ENCODE data around the gene TXNDC5.

DNA sequence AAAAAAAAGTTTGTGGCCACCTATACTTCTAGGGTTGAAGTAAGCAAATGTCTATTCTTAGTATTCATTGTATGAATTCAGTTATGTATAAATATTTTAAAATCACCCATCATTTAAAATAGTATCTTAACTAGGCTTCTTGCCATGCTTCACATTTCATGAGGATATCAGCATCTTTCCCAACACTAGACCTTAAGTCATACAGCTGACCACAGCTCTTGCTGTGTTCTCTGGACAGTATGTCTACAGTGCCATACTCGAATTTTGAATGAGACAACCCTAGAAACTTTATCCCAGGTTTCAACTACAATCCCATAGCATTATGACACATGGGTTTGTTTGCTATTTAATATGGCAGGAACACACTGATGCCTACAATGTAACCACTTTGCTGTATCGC, 5.2 kb downstream of the TXNDC5 start:
- TF ChIP-seq POLR2AphosphoS5 (IDR thresholded peaks at IDR 0.05) = no peak
- TF ChIP-seq, protein P1, sequence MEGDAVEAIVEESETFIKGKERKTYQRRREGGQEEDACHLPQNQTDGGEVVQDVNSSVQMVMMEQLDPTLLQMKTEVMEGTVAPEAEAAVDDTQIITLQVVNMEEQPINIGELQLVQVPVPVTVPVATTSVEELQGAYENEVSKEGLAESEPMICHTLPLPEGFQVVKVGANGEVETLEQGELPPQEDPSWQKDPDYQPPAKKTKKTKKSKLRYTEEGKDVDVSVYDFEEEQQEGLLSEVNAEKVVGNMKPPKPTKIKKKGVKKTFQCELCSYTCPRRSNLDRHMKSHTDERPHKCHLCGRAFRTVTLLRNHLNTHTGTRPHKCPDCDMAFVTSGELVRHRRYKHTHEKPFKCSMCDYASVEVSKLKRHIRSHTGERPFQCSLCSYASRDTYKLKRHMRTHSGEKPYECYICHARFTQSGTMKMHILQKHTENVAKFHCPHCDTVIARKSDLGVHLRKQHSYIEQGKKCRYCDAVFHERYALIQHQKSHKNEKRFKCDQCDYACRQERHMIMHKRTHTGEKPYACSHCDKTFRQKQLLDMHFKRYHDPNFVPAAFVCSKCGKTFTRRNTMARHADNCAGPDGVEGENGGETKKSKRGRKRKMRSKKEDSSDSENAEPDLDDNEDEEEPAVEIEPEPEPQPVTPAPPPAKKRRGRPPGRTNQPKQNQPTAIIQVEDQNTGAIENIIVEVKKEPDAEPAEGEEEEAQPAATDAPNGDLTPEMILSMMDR (IDR thresholded peaks at IDR 0.05) = no peak
- no peak for TF ChIP-seq POLR2A (IDR thresholded peaks at IDR 0.05)

All from upper lobe of left lung (tissue), 4 donors.